HL-60 (cell line): ENCODE measurements around the gene COPB2.
"Not testable (repeated sequence)": the region's sequence is repeated elsewhere in the genome, so short reads cannot be mapped to it uniquely, and the experiment has no call there.

ENCODE experiments used
- DNase-seq, 2 experiments: peaks; one replicate each; pipeline ENCODE4 v3.0.0-alpha.2; 2010 to 2020; ENCODE audit warnings: low read depth in 1 of 2, low spot score in 1 of 2
- H3K27ac ChIP-seq: fragments of 250-450 bp; sonication (Bioruptor Pico); replicated peaks from 2 replicates; pipeline ENCODE4 v1.5.1; 2020; ENCODE audit warnings: mild to moderate bottlenecking, moderate library complexity
- H3K27me3 ChIP-seq: fragments of 250-450 bp; sonication (Bioruptor Pico); 2 replicates; pipeline ENCODE4 v1.5.1; 2021; ENCODE audit warnings: mild to moderate bottlenecking, moderate library complexity; ENCODE audit not compliant: insufficient read depth, poor library complexity, severe bottlenecking
- H3K4me3 ChIP-seq: replicated peaks from 2 replicates; pipeline ENCODE4 v1.5.1; 2011; ENCODE audit warnings: mild to moderate bottlenecking, control low read depth, low read length; ENCODE audit not compliant: insufficient read depth
- CTCF ChIP-seq: IDR thresholded peaks from one replicate; pipeline ENCODE4 v1.5.1; 2011; ENCODE audit warnings: low read length, control low read depth, inconsistent platforms; ENCODE audit not compliant: insufficient read depth
- GABPA ChIP-seq: IDR thresholded peaks from 2 replicates; pipeline ENCODE4 v1.6.1; 2012; ENCODE audit warnings: low read depth
- POLR2AphosphoS5 ChIP-seq: IDR thresholded peaks from 2 replicates; pipeline ENCODE4 v1.6.1; 2012; ENCODE audit warnings: low read depth
- REST ChIP-seq: IDR thresholded peaks from 2 replicates; pipeline ENCODE4 v1.6.1; 2012; ENCODE audit warnings: low read depth; ENCODE audit not compliant: insufficient replicate concordance
- SPI1 ChIP-seq: IDR thresholded peaks from 2 replicates; pipeline ENCODE4 v1.6.1; 2012; ENCODE audit warnings: low read depth, mild to moderate bottlenecking, borderline replicate concordance

COPB2 gene

GRCh38 chr3:139338405-139338804 is 51.0 kb downstream of the COPB2 start:
- no peak for DNase-seq
- Histone ChIP-seq H3K4me3 (no peak overlapping the region), H3K27ac (no peak overlapping the region), H3K27me3 (no peaks in the 10 kb centered on the region)
- TF ChIP-seq POLR2AphosphoS5 (no peak), CTCF (no peak), REST (no peak), GABPA (no peak), SPI1 (no peak)

DNA sequence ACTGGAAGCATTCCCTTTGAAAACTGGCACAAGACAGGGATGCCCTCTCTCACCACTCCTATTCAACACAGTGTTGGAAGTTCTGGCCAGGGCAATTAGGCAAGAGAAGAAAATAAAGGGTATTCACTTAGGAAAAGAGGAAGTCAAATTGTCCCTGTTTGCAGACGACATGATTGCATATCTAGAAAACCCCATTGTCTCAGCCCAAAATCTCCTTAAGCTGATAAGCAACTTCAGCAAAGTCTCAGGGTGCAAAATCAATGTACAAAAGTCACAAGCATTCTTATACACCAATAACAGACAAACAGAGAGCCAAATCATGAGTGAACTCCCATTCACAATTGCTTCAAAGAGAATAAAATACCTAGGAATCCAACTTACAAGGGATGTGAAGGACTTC is 54.8 kb downstream of the COPB2 start:
- H3K4me3 ChIP-seq, DNase-seq, H3K27ac ChIP-seq, H3K27me3 ChIP-seq: not testable (repeated sequence)
- TF ChIP-seq SPI1, result 0 out of 2 replicates have a peak, but pooled peaks have one; percentile 6

DNA sequence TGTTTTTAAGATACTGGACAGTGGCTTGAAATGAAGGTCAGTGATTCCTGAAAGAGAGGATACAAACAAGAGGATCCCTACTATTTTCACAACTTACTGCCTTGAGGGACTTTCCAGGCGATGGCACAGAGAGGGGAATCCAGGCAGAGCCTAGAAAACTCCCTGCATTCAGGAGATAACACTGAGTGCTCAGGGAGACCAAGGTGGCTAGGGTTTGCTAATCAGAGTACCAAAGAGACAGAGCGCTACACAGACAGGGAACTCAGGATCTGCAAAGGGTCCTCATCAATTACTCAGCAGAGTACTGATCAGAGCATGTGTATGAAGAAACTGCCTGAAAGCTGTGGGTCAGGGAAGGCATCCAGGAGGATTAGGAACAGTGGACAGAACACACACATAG is 57.4 kb downstream of the COPB2 start:
- Histone ChIP-seq H3K27ac (no peak overlapping the region), H3K4me3 (no peak overlapping the region), H3K27me3 (peaks cover 6% of the 10 kb centered on the region)
- TF ChIP-seq CTCF, result no peak
- TF ChIP-seq POLR2AphosphoS5, result no peak
- no peak for DNase-seq

DNA sequence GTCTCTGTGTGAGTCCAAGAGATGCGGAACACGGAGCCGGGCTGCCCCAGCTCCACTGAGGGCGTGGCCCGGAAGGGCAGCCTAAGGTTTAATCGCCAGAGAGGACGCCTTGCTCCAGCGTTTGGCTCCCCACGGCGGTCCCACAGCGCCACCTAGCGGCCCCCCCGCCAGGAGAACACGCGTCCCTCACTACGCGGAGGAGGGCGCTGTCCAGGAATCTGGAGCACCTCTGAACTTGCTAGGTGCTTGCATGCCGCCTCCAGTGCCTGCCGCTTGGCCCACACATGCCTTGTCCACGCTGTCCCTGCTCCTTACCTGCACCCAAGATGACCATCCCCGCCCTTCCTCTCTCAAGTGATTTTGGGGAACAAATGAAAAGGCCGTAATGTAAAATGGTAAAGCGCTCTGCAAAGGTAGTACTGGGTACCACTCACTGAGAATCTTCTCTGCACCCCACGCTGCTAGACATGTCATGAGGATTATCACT is 60.0 kb downstream of the COPB2 start:
- no peak overlapping the region for H3K27ac ChIP-seq
- H3K27me3 ChIP-seq, result peaks cover 6% of the 10 kb centered on the region
- TF ChIP-seq REST (peak; percentile 88), CTCF (peak; percentile 86), GABPA (no peak)
- DNase-seq, result peak; percentile 68 to 87
- no peak overlapping the region for H3K4me3 ChIP-seq
